ENCODE measurements around the gene CDH4.

DNA sequence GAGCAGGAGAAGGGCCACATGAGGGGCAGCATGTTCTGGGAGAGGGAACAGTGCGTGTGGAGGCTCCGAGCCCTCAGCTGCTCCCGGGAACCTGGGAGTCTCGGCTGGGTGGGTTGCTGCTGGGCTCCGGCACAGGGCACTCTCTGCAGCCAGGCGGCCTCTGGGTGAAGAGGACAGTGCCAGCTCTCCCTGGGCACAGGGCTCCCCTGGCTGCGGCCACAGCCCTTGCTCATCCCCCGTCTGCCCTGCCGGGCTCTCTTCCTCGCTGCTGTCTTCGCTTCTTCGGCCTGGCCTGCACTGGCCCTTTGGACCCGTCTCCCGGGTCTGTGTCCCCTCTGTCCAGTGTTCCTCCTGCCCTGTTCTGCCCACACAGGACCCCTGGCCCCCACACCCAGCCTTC lies 48.2 kb downstream of the CDH4 start:
- TF ChIP-seq, protein P1, sequence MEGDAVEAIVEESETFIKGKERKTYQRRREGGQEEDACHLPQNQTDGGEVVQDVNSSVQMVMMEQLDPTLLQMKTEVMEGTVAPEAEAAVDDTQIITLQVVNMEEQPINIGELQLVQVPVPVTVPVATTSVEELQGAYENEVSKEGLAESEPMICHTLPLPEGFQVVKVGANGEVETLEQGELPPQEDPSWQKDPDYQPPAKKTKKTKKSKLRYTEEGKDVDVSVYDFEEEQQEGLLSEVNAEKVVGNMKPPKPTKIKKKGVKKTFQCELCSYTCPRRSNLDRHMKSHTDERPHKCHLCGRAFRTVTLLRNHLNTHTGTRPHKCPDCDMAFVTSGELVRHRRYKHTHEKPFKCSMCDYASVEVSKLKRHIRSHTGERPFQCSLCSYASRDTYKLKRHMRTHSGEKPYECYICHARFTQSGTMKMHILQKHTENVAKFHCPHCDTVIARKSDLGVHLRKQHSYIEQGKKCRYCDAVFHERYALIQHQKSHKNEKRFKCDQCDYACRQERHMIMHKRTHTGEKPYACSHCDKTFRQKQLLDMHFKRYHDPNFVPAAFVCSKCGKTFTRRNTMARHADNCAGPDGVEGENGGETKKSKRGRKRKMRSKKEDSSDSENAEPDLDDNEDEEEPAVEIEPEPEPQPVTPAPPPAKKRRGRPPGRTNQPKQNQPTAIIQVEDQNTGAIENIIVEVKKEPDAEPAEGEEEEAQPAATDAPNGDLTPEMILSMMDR (IDR thresholded peaks at IDR 0.05) = no peak
- no peak for TF ChIP-seq SIN3A (IDR thresholded peaks at IDR 0.05; ENCODE audit: borderline replicate concordance, insufficient read depth, low read depth, low read length)
- TF ChIP-seq POLR2AphosphoS5 (IDR thresholded peaks at IDR 0.05; ENCODE audit: low read depth, low read length) = no peak
- TF ChIP-seq, protein P2, sequence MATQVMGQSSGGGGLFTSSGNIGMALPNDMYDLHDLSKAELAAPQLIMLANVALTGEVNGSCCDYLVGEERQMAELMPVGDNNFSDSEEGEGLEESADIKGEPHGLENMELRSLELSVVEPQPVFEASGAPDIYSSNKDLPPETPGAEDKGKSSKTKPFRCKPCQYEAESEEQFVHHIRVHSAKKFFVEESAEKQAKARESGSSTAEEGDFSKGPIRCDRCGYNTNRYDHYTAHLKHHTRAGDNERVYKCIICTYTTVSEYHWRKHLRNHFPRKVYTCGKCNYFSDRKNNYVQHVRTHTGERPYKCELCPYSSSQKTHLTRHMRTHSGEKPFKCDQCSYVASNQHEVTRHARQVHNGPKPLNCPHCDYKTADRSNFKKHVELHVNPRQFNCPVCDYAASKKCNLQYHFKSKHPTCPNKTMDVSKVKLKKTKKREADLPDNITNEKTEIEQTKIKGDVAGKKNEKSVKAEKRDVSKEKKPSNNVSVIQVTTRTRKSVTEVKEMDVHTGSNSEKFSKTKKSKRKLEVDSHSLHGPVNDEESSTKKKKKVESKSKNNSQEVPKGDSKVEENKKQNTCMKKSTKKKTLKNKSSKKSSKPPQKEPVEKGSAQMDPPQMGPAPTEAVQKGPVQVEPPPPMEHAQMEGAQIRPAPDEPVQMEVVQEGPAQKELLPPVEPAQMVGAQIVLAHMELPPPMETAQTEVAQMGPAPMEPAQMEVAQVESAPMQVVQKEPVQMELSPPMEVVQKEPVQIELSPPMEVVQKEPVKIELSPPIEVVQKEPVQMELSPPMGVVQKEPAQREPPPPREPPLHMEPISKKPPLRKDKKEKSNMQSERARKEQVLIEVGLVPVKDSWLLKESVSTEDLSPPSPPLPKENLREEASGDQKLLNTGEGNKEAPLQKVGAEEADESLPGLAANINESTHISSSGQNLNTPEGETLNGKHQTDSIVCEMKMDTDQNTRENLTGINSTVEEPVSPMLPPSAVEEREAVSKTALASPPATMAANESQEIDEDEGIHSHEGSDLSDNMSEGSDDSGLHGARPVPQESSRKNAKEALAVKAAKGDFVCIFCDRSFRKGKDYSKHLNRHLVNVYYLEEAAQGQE (IDR thresholded peaks at IDR 0.05; ENCODE audit: insufficient read depth in 1 of 2, low read depth in 2 of 2, low read length in 1 of 2) = no peak
